Stimulated activated CD4-positive, alpha-beta T cell treated with anti-CD3 and anti-CD28 coated beads, TNF-alpha, amount 100 ng/mL, for 4 hours (primary cell): Measurements from ENCODE around the gene SPEF2.
"Not testable (repeated sequence)": the region's sequence is repeated elsewhere in the genome, so short reads cannot be mapped to it uniquely, and the experiment has no call there.

Experiments used
- DNase-seq, 3 experiments: peaks; one replicate each; pipeline ENCODE4 v3.0.0-alpha.2; 2020; ENCODE audit warnings: low read depth in 3 of 3

SPEF2 gene

DNA sequence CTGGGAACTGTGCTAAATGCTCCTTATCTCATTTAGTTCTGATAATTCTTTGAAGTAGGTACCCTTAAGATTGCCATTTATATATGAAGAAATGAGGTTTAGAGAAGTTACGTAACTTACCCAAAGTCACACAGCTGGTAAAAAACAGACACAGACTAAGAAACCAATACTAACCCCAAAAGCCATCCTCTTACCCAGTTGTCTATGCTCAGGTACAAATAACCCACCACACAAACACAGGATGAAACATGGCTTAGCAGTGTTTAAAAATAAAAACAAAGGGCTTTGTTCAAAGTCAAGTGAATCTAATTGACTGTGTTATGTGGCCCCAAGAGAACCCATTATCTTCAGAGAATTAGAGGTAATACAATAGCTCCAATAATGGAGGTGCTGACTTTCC lies 202.0 kb downstream of the SPEF2 start:
- DNase-seq: no peak

DNA sequence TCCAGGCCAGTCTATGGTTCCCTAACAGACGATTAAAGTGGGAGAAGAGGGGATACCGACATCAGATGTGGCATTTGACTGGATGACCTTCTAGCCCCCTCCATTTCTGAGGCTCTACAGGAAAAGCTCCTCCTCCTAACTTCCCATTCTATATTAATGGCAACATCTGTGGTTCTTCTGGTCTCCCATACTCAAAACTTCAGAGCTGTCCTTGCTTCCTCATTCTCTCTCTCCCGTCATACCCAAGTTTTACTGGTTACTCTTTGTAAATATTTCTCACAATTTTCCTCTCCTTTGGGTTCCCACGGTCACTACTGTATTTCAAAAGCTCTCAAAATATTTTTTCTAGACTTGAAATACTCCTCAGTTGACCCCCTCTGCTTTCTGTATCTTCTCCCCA lies 203.1 kb downstream of the SPEF2 start:
- DNase-seq: no peak

DNA sequence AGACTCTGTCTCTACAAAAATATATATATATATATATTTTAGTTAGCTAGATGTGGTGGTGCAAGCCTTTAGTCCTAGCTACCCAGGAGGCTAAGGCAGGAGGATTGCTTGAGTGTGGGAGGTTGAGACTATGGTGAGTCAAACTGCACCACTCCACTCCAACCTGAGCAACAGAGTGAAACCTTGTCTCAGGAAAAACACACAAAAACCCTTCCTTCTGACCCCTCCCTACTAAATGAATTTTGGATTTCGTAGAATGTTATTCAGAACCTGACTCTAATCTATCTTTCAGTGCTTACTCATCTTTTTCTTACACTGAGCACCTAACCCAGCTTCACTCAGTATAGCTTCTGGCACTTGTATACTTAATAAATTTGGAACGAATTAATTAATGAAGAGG lies 203.8 kb downstream of the SPEF2 start:
- no peak for DNase-seq

DNA sequence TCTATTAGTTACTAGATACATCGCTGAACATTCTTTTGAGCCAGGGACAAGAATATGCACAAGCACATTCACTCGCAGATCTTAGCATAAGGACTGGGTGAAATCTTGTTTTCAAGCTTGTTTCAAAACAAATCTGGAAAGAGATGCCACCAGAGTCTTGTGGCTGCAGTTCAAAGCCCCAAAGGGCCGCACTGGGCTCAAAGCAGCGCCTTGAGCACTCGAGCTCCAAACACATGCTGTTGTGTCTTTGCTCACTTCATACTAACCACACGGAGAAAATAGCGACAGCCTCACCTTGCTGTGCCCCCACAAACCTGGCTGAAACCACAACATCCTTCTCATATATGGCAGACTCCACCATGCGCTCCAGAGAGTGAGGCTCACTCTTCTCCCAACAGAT lies 204.8 kb downstream of the SPEF2 start:
- DNase-seq: no peak

DNA sequence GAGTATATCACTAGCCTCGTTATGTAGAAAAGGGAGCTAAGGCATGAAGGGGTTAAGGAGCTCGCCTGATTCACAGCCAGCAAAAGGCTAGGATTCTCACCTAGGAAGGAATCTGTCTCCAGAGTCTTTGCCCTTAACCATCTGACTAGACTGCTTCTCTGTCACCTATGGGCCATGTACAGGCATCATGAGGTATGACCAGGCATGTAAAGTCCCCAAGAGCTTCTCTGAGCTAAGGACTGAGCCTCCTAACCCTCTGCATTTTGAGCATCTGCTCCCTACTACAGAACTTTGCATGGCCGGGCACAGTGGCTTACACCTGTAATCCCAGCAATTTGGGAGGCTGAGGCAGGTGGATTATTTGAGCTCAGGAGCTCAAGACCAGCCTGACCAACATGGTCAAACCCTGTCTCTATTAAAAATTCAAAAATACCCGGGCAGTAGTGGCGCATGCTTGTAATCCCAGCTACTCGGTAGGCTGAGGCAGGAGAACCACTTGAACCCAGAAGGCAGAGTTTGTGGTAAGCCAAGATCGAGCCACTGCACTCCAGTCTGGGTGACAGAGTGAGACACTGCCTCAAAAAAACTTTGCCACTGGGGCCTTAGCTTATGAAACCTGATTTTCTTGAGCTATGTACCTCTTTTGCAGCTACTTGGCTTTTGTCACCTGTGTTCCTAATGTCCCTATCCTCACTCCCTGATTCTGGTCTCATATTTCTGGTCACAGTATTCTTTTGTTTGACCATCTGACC lies 205.9 kb downstream of the SPEF2 start:
- DNase-seq: no peak

DNA sequence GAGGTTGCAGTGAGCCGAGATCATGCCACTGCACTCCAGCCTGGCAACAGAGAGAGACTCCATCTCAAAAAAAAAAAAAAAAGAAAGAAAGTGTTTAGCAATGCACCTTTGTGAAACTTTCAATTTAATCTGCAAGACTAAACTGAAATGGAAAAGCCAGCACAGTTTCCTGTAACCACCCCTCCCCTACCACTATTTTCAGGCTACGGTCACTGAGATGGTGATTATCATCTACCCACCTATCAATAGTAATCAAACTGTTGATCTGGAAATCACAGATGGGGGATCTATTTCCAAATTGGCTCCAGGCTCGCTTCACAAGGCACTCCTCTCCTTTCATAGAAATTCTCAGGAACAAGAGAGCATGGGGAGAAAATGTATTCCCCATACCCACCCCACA lies 208.4 kb downstream of the SPEF2 start:
- no peak for DNase-seq

DNA sequence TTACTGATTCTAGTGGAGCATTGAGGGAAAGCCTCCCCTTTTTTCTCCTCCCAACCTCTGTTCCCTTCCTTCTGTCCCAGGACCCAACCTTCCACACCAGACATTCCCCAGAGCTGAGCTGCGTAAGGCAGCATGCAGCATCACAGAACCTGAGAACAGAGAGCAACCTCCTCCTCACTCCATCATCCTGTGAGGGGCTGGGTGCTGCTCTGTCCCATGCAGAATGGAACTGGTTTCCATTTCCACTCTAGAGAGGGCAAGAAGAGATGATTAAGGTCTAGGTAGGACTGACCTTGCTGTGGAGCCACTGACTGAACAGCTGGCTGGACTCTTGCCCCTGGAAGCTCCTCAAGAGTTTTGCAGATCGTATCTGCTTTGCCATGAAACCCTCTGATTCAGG lies 208.9 kb downstream of the SPEF2 start:
- no peak for DNase-seq

DNA sequence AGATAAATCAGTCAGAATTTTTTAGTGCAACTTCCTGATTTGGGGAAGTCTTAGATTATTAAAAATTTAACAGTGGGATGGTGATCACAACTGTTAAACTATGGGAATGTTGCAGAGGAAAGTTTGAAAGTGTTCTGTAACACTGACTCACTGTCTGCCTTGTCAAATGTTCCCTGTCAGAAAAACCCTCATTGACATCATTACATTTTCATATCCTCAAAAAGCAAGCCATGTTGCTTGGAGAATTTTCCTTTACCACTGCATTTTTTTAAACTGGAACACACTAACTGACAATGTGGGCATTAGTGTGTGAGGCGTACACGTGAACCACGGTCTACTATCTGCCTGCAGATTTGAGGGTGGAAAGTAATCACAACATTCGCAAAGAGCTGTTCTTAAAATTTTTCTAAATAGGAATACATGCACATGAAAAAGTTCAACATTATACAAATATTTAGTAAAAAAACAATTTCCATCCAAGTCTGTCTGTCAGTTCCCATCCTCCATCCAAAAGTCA lies 210.5 kb downstream of the SPEF2 start:
- DNase-seq: no peak

DNA sequence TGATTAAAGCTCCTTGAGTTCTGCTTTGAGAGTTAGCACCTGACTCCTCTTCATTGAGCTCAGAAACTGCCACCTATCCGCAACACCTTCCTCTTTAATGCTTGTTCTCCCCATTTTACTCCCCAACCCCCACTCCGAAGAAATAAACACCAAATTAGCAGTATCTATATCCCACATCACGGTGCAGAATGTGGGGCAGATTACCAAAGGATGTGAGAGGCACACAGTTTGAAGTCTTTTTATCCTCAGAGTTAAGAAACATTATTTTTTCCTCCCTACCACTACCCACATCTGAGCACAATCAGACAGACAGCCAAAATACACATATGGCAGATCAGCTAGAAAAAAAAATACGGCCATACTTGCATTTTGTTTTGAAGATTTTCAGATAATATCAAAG lies 212.9 kb downstream of the SPEF2 start:
- DNase-seq: no peak

DNA sequence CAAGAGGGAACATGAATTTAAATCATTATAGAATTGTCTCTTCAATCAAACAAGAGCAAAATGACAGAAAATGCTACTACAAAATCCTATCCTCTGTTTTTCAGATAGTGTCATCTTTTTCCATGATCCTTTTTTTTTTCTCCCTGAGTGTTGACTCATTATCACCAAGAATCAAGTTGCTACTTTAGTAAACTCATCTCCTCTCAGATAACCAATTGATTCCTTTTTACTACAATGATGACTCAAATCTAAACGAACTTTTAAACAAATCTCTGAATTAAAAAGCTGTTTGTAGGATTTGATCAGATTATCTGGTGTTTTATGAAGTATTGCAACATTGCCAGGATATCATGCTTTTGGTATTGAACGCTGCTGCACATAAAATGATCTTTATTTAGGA lies 215.1 kb downstream of the SPEF2 start:
- DNase-seq: no peak

DNA sequence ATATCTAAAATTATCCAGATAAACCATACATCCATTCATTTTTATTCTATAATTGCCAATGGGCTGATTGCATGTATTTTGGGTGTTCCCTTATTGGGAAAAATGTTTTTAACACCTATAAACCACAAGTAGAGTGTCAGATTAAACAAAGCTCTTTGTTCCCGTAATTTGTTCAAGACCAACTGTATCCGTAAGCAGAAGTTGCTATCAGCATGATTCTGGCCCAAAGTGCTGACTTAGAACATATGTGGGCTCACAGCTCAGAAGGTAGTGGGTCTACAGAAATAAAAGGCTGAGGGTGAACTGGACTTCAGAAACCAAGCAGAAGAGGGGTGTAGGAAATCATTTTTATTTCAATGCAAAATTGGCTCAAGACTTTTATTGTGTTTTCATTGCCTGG lies 215.6 kb downstream of the SPEF2 start:
- no peak for DNase-seq

DNA sequence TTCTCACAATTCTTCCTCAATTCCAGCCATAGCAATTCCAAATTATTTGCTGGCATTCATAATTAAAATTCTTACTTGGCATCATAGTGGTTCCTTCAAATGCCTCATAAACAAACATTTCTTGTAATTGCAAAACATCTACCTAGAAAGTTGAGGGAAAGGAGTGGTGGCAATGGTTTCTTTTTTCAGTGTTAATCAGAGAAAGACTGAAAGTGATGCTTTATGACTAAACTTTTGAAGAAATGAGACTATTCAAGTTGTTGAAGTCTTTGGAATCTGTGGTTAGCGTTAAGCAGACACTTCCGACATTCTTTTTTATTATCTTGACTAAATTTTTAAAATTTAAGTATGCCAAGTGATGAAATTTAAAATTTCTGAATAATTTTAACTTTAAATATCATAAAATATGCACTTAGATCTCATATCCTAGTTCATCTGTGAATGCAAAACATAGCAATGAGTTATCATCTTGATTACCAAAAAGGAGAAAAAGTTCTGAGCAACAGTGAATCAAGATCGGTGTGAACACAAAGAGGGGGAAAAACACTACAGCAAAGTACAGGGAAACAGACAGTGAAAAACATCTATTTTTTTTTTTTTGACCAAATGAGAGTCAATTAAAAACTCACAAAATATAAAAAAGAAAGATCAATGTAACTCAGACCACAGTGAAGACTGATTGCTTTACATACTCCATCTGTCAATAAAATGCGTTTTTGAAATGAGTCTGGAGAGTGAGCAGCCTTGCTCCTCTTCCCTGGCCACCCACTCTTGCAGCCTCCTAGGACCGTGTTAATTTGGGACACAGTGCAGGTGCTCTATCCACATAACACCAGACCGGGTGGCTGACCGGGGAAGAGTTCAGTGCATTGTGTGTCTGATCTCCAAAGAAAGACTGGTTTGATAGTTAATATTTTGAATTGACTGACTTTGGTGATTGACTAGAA lies 218.4 kb downstream of the SPEF2 start:
- DNase-seq: no peak

DNA sequence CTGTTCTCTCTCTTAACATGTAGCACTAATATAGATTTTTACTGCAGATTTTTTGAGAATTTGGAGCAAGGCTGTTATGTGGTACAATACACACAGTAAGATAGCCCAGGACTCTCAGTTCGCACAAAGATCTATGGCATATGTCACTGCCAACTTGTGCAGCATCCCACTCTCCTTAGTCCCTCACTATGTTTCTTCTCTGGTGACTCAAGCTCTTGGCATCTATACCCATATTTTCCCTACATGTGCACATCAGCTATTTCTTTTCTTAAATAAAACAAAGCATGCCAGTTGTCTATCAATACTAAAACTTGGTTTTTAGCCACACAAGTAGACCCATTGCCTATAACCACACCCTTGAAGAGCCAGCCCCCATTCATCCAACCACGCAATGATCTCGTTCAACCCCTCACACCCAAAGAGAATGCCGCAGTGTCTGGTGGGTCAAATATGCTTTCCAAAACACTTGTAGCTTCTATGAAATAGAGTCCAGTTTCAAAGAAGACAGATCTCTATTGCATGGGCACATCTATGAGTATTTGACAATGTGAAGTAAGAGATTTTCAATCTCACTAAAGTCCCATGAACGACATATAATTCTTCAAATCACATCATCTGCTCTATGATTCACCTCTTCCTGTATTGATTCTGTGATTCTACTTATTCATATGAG lies 220.8 kb downstream of the SPEF2 start:
- DNase-seq: no peak

DNA sequence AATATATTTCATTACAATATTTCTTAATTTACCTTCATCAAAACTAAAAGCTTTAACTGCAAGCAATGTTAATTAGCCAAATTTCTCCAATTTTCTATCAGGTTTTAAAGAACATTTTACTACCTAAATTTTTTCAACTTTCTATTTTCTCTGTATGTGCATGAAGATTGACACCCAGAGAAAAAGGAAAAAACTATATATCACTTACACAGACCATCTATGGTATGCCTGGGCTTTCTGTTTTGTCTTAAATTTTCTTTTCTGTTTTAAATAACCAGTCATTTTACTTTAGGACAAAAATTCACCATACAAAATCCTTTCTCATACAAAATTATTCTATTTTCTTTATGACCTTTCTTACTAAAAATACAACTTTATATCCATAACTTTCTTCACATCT lies 225.2 kb downstream of the SPEF2 start:
- no peak for DNase-seq

DNA sequence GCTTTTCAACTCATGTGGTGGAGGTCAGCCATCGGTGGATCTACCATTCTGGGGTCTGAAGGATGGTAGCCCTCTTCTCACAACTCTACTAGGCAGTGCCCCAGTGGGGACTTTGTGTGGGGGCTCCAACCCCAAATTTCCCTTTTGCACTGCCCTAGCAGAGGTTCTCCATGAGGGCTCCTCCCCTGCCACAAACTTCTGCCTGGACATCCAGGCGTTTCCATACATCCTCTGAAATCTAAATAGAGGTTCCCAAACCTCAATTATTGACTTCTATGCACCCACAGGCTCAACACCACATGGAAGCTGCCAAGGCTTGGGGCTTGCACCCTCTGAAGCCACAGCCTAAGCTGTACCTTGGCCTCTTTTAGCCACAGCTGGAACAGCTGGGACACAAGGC lies 227.8 kb downstream of the SPEF2 start:
- not testable (repeated sequence) for DNase-seq

DNA sequence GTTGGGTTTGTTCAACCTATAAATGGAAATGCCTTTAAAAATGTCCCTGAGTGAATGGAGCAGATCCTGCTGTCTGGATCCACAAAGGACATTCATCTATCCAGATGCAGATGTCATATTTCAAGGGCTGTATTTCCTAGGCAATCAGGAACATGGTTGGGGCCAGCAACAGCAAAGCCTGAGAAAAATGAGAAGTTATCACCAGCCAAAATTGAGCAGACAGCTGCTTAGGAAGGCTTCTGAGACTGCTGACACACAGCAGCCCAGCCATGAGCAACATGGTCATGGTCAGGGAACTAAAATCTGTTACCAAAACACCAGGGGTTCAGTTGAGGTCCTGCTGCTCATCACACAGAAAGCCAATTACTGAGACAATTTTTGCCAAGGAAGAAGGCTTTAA lies 229.8 kb downstream of the SPEF2 start:
- no peak for DNase-seq

DNA sequence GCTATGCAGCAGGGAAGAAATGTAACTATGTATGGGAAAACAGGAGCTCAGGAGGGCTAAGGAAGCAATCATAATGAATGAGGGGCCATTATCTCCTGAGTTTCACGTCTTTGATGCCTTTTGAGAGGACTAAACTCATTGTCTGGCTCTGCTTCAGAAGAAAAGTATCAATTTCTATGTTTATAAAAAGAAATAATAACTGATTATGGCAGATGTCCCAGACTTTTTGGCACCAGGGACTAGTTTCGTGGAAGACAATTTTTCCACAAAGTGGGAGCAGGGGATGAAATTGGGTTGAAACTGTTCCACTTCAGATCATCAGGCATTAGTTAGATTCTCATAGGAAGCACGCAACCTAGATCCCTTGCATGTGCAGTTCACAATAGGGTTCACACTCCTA lies 230.3 kb downstream of the SPEF2 start:
- no peak for DNase-seq

DNA sequence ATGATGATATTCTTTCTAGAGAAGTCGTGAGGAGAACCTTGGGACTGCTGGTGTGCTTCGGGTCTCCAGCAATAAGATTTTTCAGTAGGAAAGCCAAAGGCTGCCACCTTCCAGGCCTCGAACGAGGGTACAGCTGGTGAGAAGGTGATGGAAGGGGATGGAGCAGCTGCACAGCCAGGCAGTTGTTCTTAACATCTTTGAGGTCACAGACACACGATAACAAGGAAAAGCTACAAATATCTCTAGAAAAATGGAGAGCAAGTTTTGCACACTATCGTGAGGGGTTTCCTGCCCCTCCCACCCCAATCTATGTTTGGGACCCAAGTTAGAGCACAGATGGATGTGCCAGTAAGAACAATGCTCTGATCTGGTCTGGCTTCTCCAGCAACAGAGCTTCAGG lies 232.2 kb downstream of the SPEF2 start:
- DNase-seq: no peak

DNA sequence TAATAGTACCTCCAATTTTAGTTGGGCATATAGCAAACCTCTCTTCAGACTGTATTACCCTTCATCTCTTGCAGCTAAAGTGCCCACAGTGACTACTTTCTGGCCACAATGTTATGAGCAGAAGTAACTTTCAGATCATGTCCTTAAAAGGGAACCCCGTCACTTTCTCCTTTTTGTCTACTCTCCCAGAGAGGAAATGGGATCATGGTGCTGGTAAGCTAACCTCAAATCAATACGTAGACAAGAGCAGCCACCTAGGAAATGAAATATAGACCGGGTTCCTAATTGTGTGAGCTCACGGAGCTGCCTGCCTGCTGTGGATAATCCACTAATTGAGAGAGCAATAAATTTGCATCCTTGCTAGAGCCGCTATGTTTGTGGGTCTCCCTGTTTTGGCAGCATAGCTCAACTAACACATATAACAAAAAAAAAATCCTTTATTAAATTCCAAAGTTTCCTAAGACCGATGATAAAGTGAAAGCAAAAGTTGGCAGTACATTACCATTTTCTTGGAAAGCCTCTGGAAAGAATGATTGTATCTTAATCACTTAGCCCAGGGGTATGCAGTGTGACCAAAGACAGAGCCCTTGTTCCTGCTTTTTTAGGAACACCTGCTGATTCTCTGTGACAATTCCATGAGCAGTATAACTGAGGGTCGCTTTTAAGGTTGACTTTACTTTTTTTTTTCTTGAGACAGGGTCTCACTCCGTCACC lies 233.5 kb downstream of the SPEF2 start:
- DNase-seq: no peak

DNA sequence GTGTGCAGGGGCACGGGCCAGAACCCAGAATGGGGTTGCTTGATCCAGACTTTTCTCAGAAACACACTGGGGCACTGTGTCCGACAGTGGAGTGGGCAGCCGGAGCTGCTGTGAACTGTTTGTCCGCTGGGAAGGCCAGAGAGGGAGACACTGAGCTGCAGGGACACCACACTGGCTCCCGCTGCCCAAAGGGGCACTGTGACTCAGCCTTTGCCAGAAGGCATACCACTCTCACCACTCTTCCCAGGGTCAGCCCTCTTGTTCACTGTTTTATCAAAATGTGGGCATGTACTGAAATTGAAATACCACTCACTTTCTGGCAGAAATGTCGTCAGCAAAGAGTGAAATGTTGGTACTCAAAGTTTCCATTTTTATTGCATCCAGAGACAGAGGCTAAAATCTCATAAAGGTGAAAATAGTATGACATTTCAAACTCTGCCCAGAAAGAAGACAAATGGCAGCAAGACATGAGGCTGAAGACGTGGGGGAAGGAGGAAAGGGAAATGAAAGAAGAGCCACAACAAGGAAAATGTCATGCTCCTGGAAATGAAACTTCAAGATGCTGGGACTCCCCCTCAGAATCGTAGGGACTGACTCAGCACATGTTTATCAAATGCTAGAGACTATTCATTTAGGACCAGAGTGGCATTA lies 234.5 kb downstream of the SPEF2 start:
- DNase-seq: peak in 1 of 3 experiments; percentile 27

DNA sequence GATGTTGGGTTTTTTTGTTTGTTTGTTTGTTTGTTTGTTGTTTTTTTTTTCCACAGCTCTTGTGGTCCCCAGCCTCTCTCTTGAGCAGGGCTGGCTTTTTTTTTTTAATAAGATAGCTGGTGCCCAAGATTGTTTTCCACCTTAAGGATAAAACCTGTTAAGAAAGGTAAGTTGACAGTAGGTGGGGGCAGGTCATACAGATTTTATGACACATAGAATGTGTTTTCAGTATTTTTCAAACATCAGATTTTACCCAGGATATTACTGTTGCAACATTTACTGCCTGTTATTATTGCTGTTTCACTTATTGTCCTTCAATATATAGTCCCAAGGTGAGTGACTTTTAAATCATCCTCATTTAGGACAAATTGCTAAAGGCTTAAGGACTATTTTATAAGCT lies 235.1 kb downstream of the SPEF2 start:
- no peak for DNase-seq
